Memory B cell (primary cell): ENCODE measurements around the gene TSC22D1.
"Not testable (repeated sequence)": the region's sequence is repeated elsewhere in the genome, so short reads cannot be mapped to it uniquely, and the experiment has no call there.

ENCODE experiments used
- ATAC-seq: fragments of 150-1000 bp; cut with Tn5 transposase; 2 replicates; pipeline ENCODE4 v1.10.0; 2021; ENCODE audit warnings: low read depth, mild to moderate bottlenecking, moderate library complexity
- DNase-seq, 2 donors: peaks; one replicate each; pipeline ENCODE4 v3.0.0; 2022; ENCODE audit warnings: low spot score in 2 of 2
- H3K27ac Mint-ChIP-seq: one replicate; pipeline ENCODE4 v1.8.0; 2022; ENCODE audit warnings: mild to moderate bottlenecking, moderate library complexity, mixed read lengths
- H3K27me3 Mint-ChIP-seq: one replicate; pipeline ENCODE4 v1.8.0; 2022; ENCODE audit warnings: mixed read lengths
- H3K36me3 Mint-ChIP-seq: one replicate; pipeline ENCODE4 v1.8.0; 2022; ENCODE audit warnings: mild to moderate bottlenecking, mixed read lengths
- H3K4me1 Mint-ChIP-seq: one replicate; pipeline ENCODE4 v1.8.0; 2022; ENCODE audit warnings: mixed read lengths
- H3K4me3 Mint-ChIP-seq: one replicate; pipeline ENCODE4 v1.8.0; 2022; ENCODE audit warnings: mild to moderate bottlenecking, moderate library complexity, mixed read lengths
- H3K9me3 Mint-ChIP-seq: one replicate; pipeline ENCODE4 v1.8.0; 2022; ENCODE audit warnings: mixed read lengths

TSC22D1 gene

GRCh38 chr13:44555207-44555606 is 20.9 kb downstream of the TSC22D1 start:
- no peaks in the 10 kb centered on the region for H3K9me3 Mint-ChIP-seq
- DNase-seq (no peak), ATAC-seq (no peak)
- no peaks in the 10 kb centered on the region for H3K4me1 Mint-ChIP-seq
- H3K27ac Mint-ChIP-seq: no peak overlapping the region
- no peaks in the 10 kb centered on the region for H3K27me3 Mint-ChIP-seq
- peaks cover 4% of the 10 kb centered on the region for H3K36me3 Mint-ChIP-seq
- no peak overlapping the region for H3K4me3 Mint-ChIP-seq

GRCh38 chr13:44549476-44549875 is 26.7 kb downstream of the TSC22D1 start:
- Mint-ChIP-seq H3K4me1 (no peaks in the 10 kb centered on the region), H3K27ac (no peak overlapping the region), H3K36me3 (peaks cover 4% of the 10 kb centered on the region), H3K4me3 (no peak overlapping the region), H3K9me3 (no peaks in the 10 kb centered on the region), H3K27me3 (no peaks in the 10 kb centered on the region)
- no peak for DNase-seq
- ATAC-seq: no peak

GRCh38 chr13:44546164-44546563 is 30.0 kb downstream of the TSC22D1 start:
- Mint-ChIP-seq H3K4me3 (no peak overlapping the region), H3K4me1 (no peaks in the 10 kb centered on the region), H3K9me3 (no peaks in the 10 kb centered on the region), H3K36me3 (no peaks in the 10 kb centered on the region), H3K27ac (no peak overlapping the region), H3K27me3 (no peaks in the 10 kb centered on the region)
- DNase-seq (no peak), ATAC-seq (no peak)

- Mint-ChIP-seq H3K27ac (no peak overlapping the region), H3K4me3 (no peak overlapping the region), H3K9me3 (no peaks in the 10 kb centered on the region), H3K36me3 (no peaks in the 10 kb centered on the region), H3K27me3 (no peaks in the 10 kb centered on the region), H3K4me1 (no peaks in the 10 kb centered on the region)
- DNase-seq (no peak), ATAC-seq (no peak)
Measured at GRCh38 chr13:44543369-44543768, 32.8 kb downstream of the TSC22D1 start.

GRCh38 chr13:44542361-44542760 is 33.8 kb downstream of the TSC22D1 start:
- H3K4me1 Mint-ChIP-seq: no peaks in the 10 kb centered on the region
- DNase-seq (no peak), ATAC-seq (no peak)
- H3K4me3 Mint-ChIP-seq: no peak overlapping the region
- H3K9me3 Mint-ChIP-seq: no peaks in the 10 kb centered on the region
- H3K27ac Mint-ChIP-seq: no peak overlapping the region
- no peaks in the 10 kb centered on the region for H3K27me3 Mint-ChIP-seq
- H3K36me3 Mint-ChIP-seq: no peaks in the 10 kb centered on the region

- H3K9me3 Mint-ChIP-seq: no peaks in the 10 kb centered on the region
- no peaks in the 10 kb centered on the region for H3K27me3 Mint-ChIP-seq
- H3K4me1 Mint-ChIP-seq: no peaks in the 10 kb centered on the region
- no peak overlapping the region for H3K4me3 Mint-ChIP-seq
- H3K27ac Mint-ChIP-seq: no peak overlapping the region
- no peaks in the 10 kb centered on the region for H3K36me3 Mint-ChIP-seq
- DNase-seq (no peak), ATAC-seq (no peak)
Measured at GRCh38 chr13:44541601-44542000, 34.5 kb downstream of the TSC22D1 start.

GRCh38 chr13:44540761-44541434 is 35.2 kb downstream of the TSC22D1 start:
- H3K4me1 Mint-ChIP-seq: no peaks in the 10 kb centered on the region
- no peak for ATAC-seq
- H3K36me3 Mint-ChIP-seq: no peaks in the 10 kb centered on the region
- no peak for DNase-seq
- no peaks in the 10 kb centered on the region for H3K27me3 Mint-ChIP-seq
- H3K27ac Mint-ChIP-seq: no peak overlapping the region
- no peaks in the 10 kb centered on the region for H3K9me3 Mint-ChIP-seq
- H3K4me3 Mint-ChIP-seq: no peak overlapping the region

- Mint-ChIP-seq H3K4me3 (no peak overlapping the region), H3K36me3 (no peaks in the 10 kb centered on the region), H3K27me3 (no peaks in the 10 kb centered on the region), H3K4me1 (no peaks in the 10 kb centered on the region), H3K9me3 (no peaks in the 10 kb centered on the region), H3K27ac (no peak overlapping the region)
- DNase-seq (no peak), ATAC-seq (no peak)
Measured at GRCh38 chr13:44537248-44537647, 38.9 kb downstream of the TSC22D1 start.

- H3K36me3 Mint-ChIP-seq: peaks cover 2% of the 10 kb centered on the region
- H3K9me3 Mint-ChIP-seq: no peaks in the 10 kb centered on the region
- H3K4me1 Mint-ChIP-seq: no peaks in the 10 kb centered on the region
- H3K4me3 Mint-ChIP-seq: no peak overlapping the region
- ATAC-seq (peak; percentile 53), DNase-seq (no peak)
- no peak overlapping the region for H3K27ac Mint-ChIP-seq
- H3K27me3 Mint-ChIP-seq: no peaks in the 10 kb centered on the region
Measured at GRCh38 chr13:44523146-44524015, 52.7 kb downstream of the TSC22D1 start.

- Mint-ChIP-seq H3K27me3 (no peaks in the 10 kb centered on the region), H3K27ac (no peak overlapping the region), H3K36me3 (no peaks in the 10 kb centered on the region), H3K4me1 (no peaks in the 10 kb centered on the region), H3K9me3 (no peaks in the 10 kb centered on the region), H3K4me3 (no peak overlapping the region)
- DNase-seq: no peak
- no peak for ATAC-seq
Measured at GRCh38 chr13:44519642-44520041, 56.5 kb downstream of the TSC22D1 start.

- Mint-ChIP-seq H3K9me3 (peaks cover 1% of the 10 kb centered on the region), H3K4me1 (no peaks in the 10 kb centered on the region), H3K4me3 (no peak overlapping the region), H3K27me3 (no peaks in the 10 kb centered on the region), H3K27ac (no peak overlapping the region), H3K36me3 (peaks cover 6% of the 10 kb centered on the region)
- ATAC-seq: no peak
- DNase-seq: no peak
Measured at GRCh38 chr13:44516771-44517170, 59.4 kb downstream of the TSC22D1 start.

- DNase-seq (no peak), ATAC-seq (no peak)
- no peak overlapping the region for H3K4me3 Mint-ChIP-seq
- H3K27me3 Mint-ChIP-seq: no peaks in the 10 kb centered on the region
- H3K36me3 Mint-ChIP-seq: peaks cover 6% of the 10 kb centered on the region
- no peaks in the 10 kb centered on the region for H3K4me1 Mint-ChIP-seq
- H3K9me3 Mint-ChIP-seq: peaks cover 1% of the 10 kb centered on the region
- H3K27ac Mint-ChIP-seq: no peak overlapping the region
Measured at GRCh38 chr13:44514278-44514677, 61.9 kb downstream of the TSC22D1 start.

- not testable (repeated sequence) for H3K4me1 Mint-ChIP-seq, H3K27me3 Mint-ChIP-seq, H3K27ac Mint-ChIP-seq, H3K36me3 Mint-ChIP-seq, H3K4me3 Mint-ChIP-seq, H3K9me3 Mint-ChIP-seq, DNase-seq, ATAC-seq
Measured at GRCh38 chr13:44509853-44510252, 66.3 kb downstream of the TSC22D1 start.

- no peak overlapping the region for H3K4me3 Mint-ChIP-seq
- no peaks in the 10 kb centered on the region for H3K4me1 Mint-ChIP-seq
- H3K36me3 Mint-ChIP-seq: peaks cover 3% of the 10 kb centered on the region
- no peaks in the 10 kb centered on the region for H3K27me3 Mint-ChIP-seq
- ATAC-seq (no peak), DNase-seq (no peak)
- H3K9me3 Mint-ChIP-seq: no peaks in the 10 kb centered on the region
- H3K27ac Mint-ChIP-seq: no peak overlapping the region
Measured at GRCh38 chr13:44508562-44509077, 67.5 kb downstream of the TSC22D1 start.
